Measurements from ENCODE around the gene SPATA3. TPM values are rescaled to one million over a fixed set of nuclear protein-coding genes. Genes with fewer than 3 reads are reported as not detected.

Gene SPATA3
- total RNA-seq, 4 donors from 2014 or later = not detected

DNA sequence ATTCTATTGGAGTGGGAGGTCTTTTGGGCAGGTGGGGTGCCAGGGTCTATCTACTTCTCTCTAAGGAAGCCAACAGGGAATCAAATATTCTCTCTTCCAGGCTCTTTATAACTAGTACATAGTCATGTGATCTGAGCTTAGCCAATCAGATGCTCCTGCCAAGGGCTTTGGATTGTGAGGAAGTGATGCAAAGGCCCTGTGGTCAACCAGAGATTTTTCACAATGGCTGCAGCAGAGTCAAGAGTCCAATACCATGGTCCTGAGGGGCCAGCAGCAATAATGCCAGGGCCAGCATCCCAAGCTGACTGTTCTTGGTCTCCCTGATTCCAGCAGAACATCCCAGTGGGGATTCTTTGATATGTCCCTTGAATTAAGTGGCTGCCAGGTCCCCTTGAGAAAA, 33.0 kb downstream of the SPATA3 start:
- DNase-seq = no peak
- intact Hi-C loops (cut with DNase I; ENCODE audit: low total_unique reads) = no loop called here
- Histone ChIP-seq H3K4me3 (no peak overlapping the region), H3K9me3 (no peaks in the 10 kb centered on the region), H3K27ac (no peak overlapping the region), H3K4me1 (peaks cover 0 to 10% (median 8%) of the 10 kb centered on the region in 4 donors), H3K36me3 (no peaks in the 10 kb centered on the region), H3K27me3 (no peaks in the 10 kb centered on the region)
- no peak for TF ChIP-seq POLR2A (IDR thresholded peaks at IDR 0.05)
- TF ChIP-seq EP300 (IDR thresholded peaks at IDR 0.05; ENCODE audit: low read depth) = no peak
- TF ChIP-seq POLR2AphosphoS5 (IDR thresholded peaks at IDR 0.05) = no peak
- TF ChIP-seq, protein P1, sequence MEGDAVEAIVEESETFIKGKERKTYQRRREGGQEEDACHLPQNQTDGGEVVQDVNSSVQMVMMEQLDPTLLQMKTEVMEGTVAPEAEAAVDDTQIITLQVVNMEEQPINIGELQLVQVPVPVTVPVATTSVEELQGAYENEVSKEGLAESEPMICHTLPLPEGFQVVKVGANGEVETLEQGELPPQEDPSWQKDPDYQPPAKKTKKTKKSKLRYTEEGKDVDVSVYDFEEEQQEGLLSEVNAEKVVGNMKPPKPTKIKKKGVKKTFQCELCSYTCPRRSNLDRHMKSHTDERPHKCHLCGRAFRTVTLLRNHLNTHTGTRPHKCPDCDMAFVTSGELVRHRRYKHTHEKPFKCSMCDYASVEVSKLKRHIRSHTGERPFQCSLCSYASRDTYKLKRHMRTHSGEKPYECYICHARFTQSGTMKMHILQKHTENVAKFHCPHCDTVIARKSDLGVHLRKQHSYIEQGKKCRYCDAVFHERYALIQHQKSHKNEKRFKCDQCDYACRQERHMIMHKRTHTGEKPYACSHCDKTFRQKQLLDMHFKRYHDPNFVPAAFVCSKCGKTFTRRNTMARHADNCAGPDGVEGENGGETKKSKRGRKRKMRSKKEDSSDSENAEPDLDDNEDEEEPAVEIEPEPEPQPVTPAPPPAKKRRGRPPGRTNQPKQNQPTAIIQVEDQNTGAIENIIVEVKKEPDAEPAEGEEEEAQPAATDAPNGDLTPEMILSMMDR (IDR thresholded peaks at IDR 0.05) = no peak
- in situ Hi-C loops (cut with MboI; ENCODE audit: low pct_ligation_motif_present in 1 of 4, low pct_unique_long_range_greater_than_20kb in 1 of 4, low sequenced_read_pairs in 3 of 4) = no loop called here

DNA sequence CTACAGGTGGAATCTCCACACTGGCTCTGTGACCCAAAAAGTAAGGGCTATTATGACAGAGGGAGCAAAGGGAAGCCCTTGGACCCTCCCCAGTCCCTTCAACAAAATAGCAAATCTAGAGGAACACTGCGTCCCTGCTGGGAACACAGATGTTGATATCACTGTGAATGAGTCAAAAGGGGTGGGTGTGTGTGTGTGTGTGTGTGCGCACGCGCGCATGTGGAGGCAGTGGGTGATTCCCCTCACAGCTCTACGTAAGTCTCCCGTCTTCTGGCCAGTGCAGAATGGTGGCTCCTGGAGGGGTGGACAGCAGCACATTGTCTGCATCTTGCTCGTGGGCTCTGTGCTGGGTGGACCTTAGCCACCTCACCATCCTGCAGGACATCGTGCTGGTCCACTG, 33.6 kb downstream of the SPATA3 start:
- no peaks in the 10 kb centered on the region for H3K36me3 ChIP-seq
- DNase-seq = no peak
- peaks cover 0 to 17% (median 10%) of the 10 kb centered on the region in 4 donors for H3K4me1 ChIP-seq
- H3K27me3 ChIP-seq = no peaks in the 10 kb centered on the region
- in situ Hi-C loops (cut with MboI; ENCODE audit: low pct_ligation_motif_present in 1 of 4, low pct_unique_long_range_greater_than_20kb in 1 of 4, low sequenced_read_pairs in 3 of 4) = no loop called here
- intact Hi-C loops (cut with DNase I; ENCODE audit: low total_unique reads) = no loop called here
- no peak overlapping the region for H3K4me3 ChIP-seq
- WGBS, 2 donors (ENCODE audit: low coverage in 1 of 2) = 78% methylated on average over 9 of the region's 9 CpGs; no CpG with 5 or more reads in 1 of the 2 donors
- H3K9me3 ChIP-seq = no peaks in the 10 kb centered on the region
- TF ChIP-seq POLR2A (IDR thresholded peaks at IDR 0.05) (no peak), POLR2AphosphoS5 (IDR thresholded peaks at IDR 0.05) (no peak), EP300 (IDR thresholded peaks at IDR 0.05; ENCODE audit: low read depth) (no peak)
- TF ChIP-seq, protein P1 (IDR thresholded peaks at IDR 0.05) = no peak
- H3K27ac ChIP-seq = no peak overlapping the region

DNA sequence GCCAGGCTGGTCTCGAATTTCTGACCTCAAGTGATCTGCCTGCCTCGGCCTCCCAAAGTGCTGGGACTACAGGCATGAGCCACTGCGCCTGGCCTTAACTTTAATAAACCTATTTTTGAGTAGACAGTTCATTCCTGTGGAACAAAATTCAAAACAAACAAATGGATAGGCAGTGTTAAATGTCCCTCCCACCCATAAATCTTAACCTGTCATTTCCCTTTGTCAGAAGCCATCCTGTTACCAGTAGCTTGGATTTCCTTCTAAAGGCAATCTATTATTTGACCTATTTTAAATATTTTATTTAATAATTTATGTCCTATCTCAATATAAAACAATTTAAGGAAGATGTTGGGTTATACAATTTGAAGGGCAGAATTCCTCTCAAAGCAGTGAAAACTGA, 34.8 kb downstream of the SPATA3 start:
- H3K27ac ChIP-seq = no peak overlapping the region
- TF ChIP-seq, protein P1 (IDR thresholded peaks at IDR 0.05) = no peak
- no peak for TF ChIP-seq POLR2A (IDR thresholded peaks at IDR 0.05)
- no peak for TF ChIP-seq POLR2AphosphoS5 (IDR thresholded peaks at IDR 0.05)
- TF ChIP-seq EP300 (IDR thresholded peaks at IDR 0.05; ENCODE audit: low read depth) = no peak

DNA sequence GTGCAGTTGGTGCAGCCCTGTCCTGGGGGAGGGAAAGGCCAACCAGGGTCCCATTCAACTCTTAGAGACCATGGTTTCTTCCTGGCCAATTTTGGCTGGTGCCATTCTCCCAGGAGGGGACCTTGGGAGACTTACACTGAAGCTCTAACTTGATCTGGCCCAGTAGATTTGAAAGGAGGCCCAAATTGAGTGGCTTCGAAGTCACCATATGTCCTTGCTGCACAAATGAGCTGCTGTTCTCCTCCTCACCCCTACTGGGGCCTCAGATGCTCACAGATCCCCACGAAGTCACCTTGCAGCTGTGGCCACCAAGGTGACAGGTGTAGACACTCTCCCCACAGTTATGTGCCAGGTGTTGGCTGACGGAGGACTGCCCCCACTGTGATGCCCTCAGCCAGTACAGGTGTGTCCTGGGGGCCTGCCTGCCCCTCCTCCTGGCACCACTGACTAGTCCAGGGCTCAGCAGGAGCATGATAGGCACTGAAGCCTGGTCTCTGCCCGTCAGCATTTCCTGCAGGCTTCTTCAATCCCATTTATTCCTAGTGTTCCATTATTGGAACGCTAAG, 36.7 kb downstream of the SPATA3 start:
- 80% methylated on average over 5 of the region's 5 CpGs; no CpG with 5 or more reads in 1 of the 2 donors for WGBS, 2 donors (ENCODE audit: low coverage in 1 of 2)
- Histone ChIP-seq H3K9me3 (no peaks in the 10 kb centered on the region), H3K27me3 (peaks cover 25% of the 10 kb centered on the region), H3K4me1 (peaks cover 0 to 29% (median 12%) of the 10 kb centered on the region in 4 donors), H3K27ac (no peak overlapping the region), H3K4me3 (no peak overlapping the region), H3K36me3 (no peaks in the 10 kb centered on the region)
- in situ Hi-C loops (cut with MboI; ENCODE audit: low pct_ligation_motif_present in 1 of 4, low pct_unique_long_range_greater_than_20kb in 1 of 4, low sequenced_read_pairs in 3 of 4) (no loop called here), intact Hi-C loops (cut with DNase I; ENCODE audit: low total_unique reads) (no loop called here)
- no peak for DNase-seq
- TF ChIP-seq POLR2AphosphoS5 (IDR thresholded peaks at IDR 0.05) (no peak), POLR2A (IDR thresholded peaks at IDR 0.05) (no peak), EP300 (IDR thresholded peaks at IDR 0.05; ENCODE audit: low read depth) (no peak)
- TF ChIP-seq, protein P1 (IDR thresholded peaks at IDR 0.05) = no peak

More for the DNA sequence above, 34.8 kb downstream of the SPATA3 start:
- no peaks in the 10 kb centered on the region for H3K9me3 ChIP-seq
- intact Hi-C loops (cut with DNase I; ENCODE audit: low total_unique reads) (no loop called here), in situ Hi-C loops (cut with MboI; ENCODE audit: low pct_ligation_motif_present in 1 of 4, low pct_unique_long_range_greater_than_20kb in 1 of 4, low sequenced_read_pairs in 3 of 4) (no loop called here)
- H3K4me1 ChIP-seq = peaks cover 0 to 22% (median 10%) of the 10 kb centered on the region in 4 donors
- 82% methylated on average over 3 of the region's 3 CpGs; no CpG with 5 or more reads in 1 of the 2 donors for WGBS, 2 donors (ENCODE audit: low coverage in 1 of 2)
- H3K4me3 ChIP-seq = no peak overlapping the region
- no peak for DNase-seq
- peaks cover 9% of the 10 kb centered on the region for H3K27me3 ChIP-seq
- H3K36me3 ChIP-seq = no peaks in the 10 kb centered on the region
